Measurements from ENCODE around the gene DDX41. TPM values are rescaled to one million over a fixed set of nuclear protein-coding genes. Genes with fewer than 3 reads are reported as not detected.

DDX41 gene
- polyA plus RNA-seq, 1 donor from 2014 or later, result 74.2 TPM

GRCh38 chr5:177528631-177529030 lies 11.9 kb upstream of the DDX41 start:
- Mint-ChIP-seq H3K27ac (no peak overlapping the region), H3K4me3 (no peak overlapping the region), H3K27me3 (no peaks in the 10 kb centered on the region), H3K9me3 (no peaks in the 10 kb centered on the region), H3K4me1 (no peaks in the 10 kb centered on the region), H3K36me3 (peaks cover 6% of the 10 kb centered on the region)

- Mint-ChIP-seq H3K9me3 (no peaks in the 10 kb centered on the region), H3K27me3 (no peaks in the 10 kb centered on the region), H3K4me3 (no peak overlapping the region)
Observed at GRCh38 chr5:177527595-177527994, 10.8 kb upstream of the DDX41 start.

GRCh38 chr5:177526791-177527190 lies 10.0 kb upstream of the DDX41 start:
- Mint-ChIP-seq H3K27ac (no peak overlapping the region), H3K27me3 (no peaks in the 10 kb centered on the region), H3K4me1 (no peaks in the 10 kb centered on the region), H3K4me3 (no peak overlapping the region), H3K36me3 (peaks cover 4% of the 10 kb centered on the region), H3K9me3 (no peaks in the 10 kb centered on the region)

More at GRCh38 chr5:177527595-177527994, 10.8 kb upstream of the DDX41 start:
- H3K36me3 Mint-ChIP-seq, result peaks cover 4% of the 10 kb centered on the region
- no peaks in the 10 kb centered on the region for H3K4me1 Mint-ChIP-seq
- no peak overlapping the region for H3K27ac Mint-ChIP-seq

GRCh38 chr5:177526191-177526590 lies 9.4 kb upstream of the DDX41 start:
- H3K36me3 Mint-ChIP-seq, result peaks cover 4% of the 10 kb centered on the region
- H3K4me3 Mint-ChIP-seq, result no peak overlapping the region
- H3K4me1 Mint-ChIP-seq, result peaks cover 0 to 2% (median 0%) of the 10 kb centered on the region in 3 donors
- H3K9me3 Mint-ChIP-seq, result no peaks in the 10 kb centered on the region
- no peaks in the 10 kb centered on the region for H3K27me3 Mint-ChIP-seq
- no peak overlapping the region for H3K27ac Mint-ChIP-seq

- no peak overlapping the region for H3K4me3 Mint-ChIP-seq
- no peaks in the 10 kb centered on the region for H3K9me3 Mint-ChIP-seq
- peak overlapping the region in 1 of 3 donors; percentile 16 for H3K27ac Mint-ChIP-seq
- peaks cover 0 to 10% (median 5%) of the 10 kb centered on the region in 3 donors for H3K4me1 Mint-ChIP-seq
- no peaks in the 10 kb centered on the region for H3K27me3 Mint-ChIP-seq
- H3K36me3 Mint-ChIP-seq, result peaks cover 4% of the 10 kb centered on the region
Observed at GRCh38 chr5:177524941-177525655, 8.3 kb upstream of the DDX41 start.

GRCh38 chr5:177524539-177524900 lies 7.8 kb upstream of the DDX41 start:
- no peaks in the 10 kb centered on the region for H3K9me3 Mint-ChIP-seq
- H3K27me3 Mint-ChIP-seq, result no peaks in the 10 kb centered on the region
- peaks cover 4% of the 10 kb centered on the region for H3K36me3 Mint-ChIP-seq

GRCh38 chr5:177523711-177524538 lies 7.2 kb upstream of the DDX41 start:
- Mint-ChIP-seq H3K4me3 (peak overlapping the region in 1 of 4 donors; percentile 49), H3K9me3 (no peaks in the 10 kb centered on the region), H3K27ac (no peak overlapping the region), H3K36me3 (no peaks in the 10 kb centered on the region), H3K27me3 (no peaks in the 10 kb centered on the region), H3K4me1 (peaks cover 0 to 12% (median 10%) of the 10 kb centered on the region in 3 donors)

More at GRCh38 chr5:177524539-177524900, 7.8 kb upstream of the DDX41 start:
- no peak overlapping the region for H3K27ac Mint-ChIP-seq
- H3K4me3 Mint-ChIP-seq, result no peak overlapping the region
- peaks cover 0 to 10% (median 10%) of the 10 kb centered on the region in 3 donors for H3K4me1 Mint-ChIP-seq

GRCh38 chr5:177520916-177521513 lies 4.3 kb upstream of the DDX41 start:
- Mint-ChIP-seq H3K4me3 (peak overlapping the region in 2 of 4 donors; percentile 12 to 56), H3K9me3 (no peaks in the 10 kb centered on the region), H3K27ac (peak overlapping the region in 1 of 3 donors; percentile 13), H3K36me3 (peaks cover 2% of the 10 kb centered on the region), H3K4me1 (peaks cover 4 to 21% (median 20%) of the 10 kb centered on the region in 3 donors), H3K27me3 (no peaks in the 10 kb centered on the region)

GRCh38 chr5:177520271-177520670 lies 3.5 kb upstream of the DDX41 start:
- Mint-ChIP-seq H3K27me3 (no peaks in the 10 kb centered on the region), H3K36me3 (peaks cover 2% of the 10 kb centered on the region), H3K9me3 (no peaks in the 10 kb centered on the region), H3K4me1 (peaks cover 4 to 28% (median 27%) of the 10 kb centered on the region in 3 donors), H3K4me3 (peak overlapping the region in 1 of 4 donors; percentile 56), H3K27ac (peak overlapping the region in 2 of 3 donors; percentile 13 to 77)

GRCh38 chr5:177519463-177520235 lies 2.9 kb upstream of the DDX41 start:
- H3K4me1 Mint-ChIP-seq, result peaks cover 4 to 30% (median 29%) of the 10 kb centered on the region in 3 donors
- H3K27me3 Mint-ChIP-seq, result no peaks in the 10 kb centered on the region
- peaks cover 2% of the 10 kb centered on the region for H3K36me3 Mint-ChIP-seq
- no peaks in the 10 kb centered on the region for H3K9me3 Mint-ChIP-seq
- peak overlapping the region in 2 of 3 donors; percentile 39 to 62 for H3K27ac Mint-ChIP-seq
- peak overlapping the region in 1 of 4 donors; percentile 56 for H3K4me3 Mint-ChIP-seq

GRCh38 chr5:177515580-177515979 lies 1.2 kb downstream of the DDX41 start:
- Mint-ChIP-seq H3K9me3 (no peaks in the 10 kb centered on the region), H3K27me3 (no peaks in the 10 kb centered on the region), H3K4me1 (peaks cover 9 to 36% (median 34%) of the 10 kb centered on the region in 3 donors), H3K36me3 (peaks cover 2% of the 10 kb centered on the region), H3K4me3 (peak overlapping the region; percentile 81 to 100 (median 98)), H3K27ac (peak overlapping the region in 1 of 3 donors; percentile 54)

GRCh38 chr5:177514541-177514940 lies 2.2 kb downstream of the DDX41 start:
- Mint-ChIP-seq H3K27ac (peak overlapping the region in 1 of 3 donors; percentile 15), H3K9me3 (no peaks in the 10 kb centered on the region), H3K36me3 (peaks cover 2% of the 10 kb centered on the region), H3K4me1 (peaks cover 16 to 38% (median 32%) of the 10 kb centered on the region in 3 donors), H3K27me3 (no peaks in the 10 kb centered on the region), H3K4me3 (peak overlapping the region in 1 of 4 donors; percentile 21)

GRCh38 chr5:177513500-177513899 lies 3.3 kb downstream of the DDX41 start:
- H3K4me1 Mint-ChIP-seq, result peaks cover 21 to 39% (median 31%) of the 10 kb centered on the region in 3 donors
- H3K9me3 Mint-ChIP-seq, result no peaks in the 10 kb centered on the region
- H3K27me3 Mint-ChIP-seq, result no peaks in the 10 kb centered on the region
- H3K27ac Mint-ChIP-seq, result peak overlapping the region in 1 of 3 donors; percentile 15
- peak overlapping the region in 2 of 4 donors; percentile 16 to 39 for H3K4me3 Mint-ChIP-seq
- H3K36me3 Mint-ChIP-seq, result peaks cover 2% of the 10 kb centered on the region

- no peaks in the 10 kb centered on the region for H3K9me3 Mint-ChIP-seq
- peaks cover 3% of the 10 kb centered on the region for H3K36me3 Mint-ChIP-seq
- H3K27me3 Mint-ChIP-seq, result no peaks in the 10 kb centered on the region
- H3K4me1 Mint-ChIP-seq, result peaks cover 23 to 40% (median 32%) of the 10 kb centered on the region in 3 donors
- peak overlapping the region in 1 of 3 donors; percentile 50 for H3K27ac Mint-ChIP-seq
- H3K4me3 Mint-ChIP-seq, result peak overlapping the region in 1 of 4 donors; percentile 37
Observed at GRCh38 chr5:177512736-177513380, 3.9 kb downstream of the DDX41 start.
